NCI-H146 (cell line): ENCODE results near the gene ANAPC16.
"Not testable (repeated sequence)": the region's sequence is repeated elsewhere in the genome, so short reads cannot be mapped to it uniquely, and the experiment has no call there.

Experiments used
- DNase-seq: peaks from one replicate; lab custom pipeline; 2025; lab: John Stamatoyannopoulos, UW

Gene ANAPC16

DNA sequence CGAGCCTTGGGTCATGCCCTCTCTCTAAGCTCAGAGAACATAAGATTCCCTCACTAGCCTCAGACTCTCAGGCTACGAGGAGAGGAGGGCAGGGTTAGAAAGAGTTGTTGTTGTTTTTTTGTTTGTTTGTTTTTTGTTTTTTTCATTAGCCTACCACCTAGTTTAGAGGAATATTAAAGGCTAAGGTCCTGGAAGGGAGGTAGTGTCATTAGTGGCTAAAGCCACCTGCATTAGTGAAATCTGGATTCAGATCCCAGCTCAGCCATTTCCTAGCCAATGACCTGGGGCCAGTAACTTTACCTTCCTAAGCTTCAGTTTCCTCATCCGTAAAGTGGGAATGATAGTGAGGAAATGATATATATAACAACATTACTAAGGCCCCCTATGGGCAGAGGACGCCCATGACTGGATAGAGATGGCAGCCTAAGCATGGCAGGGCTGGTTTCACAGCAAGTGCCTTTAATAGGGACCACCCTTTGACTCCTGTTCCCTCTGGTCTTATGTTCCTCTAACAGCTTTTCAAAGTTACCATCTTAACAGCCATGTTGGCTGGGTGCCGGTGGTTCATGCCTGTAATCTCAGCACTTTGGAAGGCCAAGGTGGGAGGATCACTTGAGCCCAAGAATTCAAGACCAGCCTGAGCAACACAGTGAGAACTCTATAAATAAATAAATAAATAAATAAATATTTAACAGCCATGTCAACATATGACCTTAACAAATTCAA is 63.0 kb downstream of the ANAPC16 start:
- DNase-seq, result no peak

DNA sequence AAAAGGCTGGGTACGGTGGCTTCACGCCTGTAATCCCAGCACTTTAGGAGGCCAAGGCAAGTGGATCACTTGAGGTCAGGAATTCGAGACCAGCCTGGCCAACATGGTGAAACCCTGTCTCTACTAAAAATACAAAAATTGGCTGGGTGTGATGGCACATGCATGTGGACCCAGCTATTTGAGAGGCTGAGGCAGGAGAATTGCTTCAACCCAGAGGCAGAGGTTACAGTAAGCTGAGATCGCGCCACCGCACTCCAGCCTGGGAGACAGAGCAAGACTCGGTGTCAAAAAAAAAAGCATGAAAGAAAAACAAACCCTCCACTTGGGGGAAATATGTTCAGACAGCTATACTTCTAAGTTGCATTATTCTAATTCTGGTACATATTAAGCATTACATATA is 63.8 kb downstream of the ANAPC16 start:
- DNase-seq, result not testable (repeated sequence)

DNA sequence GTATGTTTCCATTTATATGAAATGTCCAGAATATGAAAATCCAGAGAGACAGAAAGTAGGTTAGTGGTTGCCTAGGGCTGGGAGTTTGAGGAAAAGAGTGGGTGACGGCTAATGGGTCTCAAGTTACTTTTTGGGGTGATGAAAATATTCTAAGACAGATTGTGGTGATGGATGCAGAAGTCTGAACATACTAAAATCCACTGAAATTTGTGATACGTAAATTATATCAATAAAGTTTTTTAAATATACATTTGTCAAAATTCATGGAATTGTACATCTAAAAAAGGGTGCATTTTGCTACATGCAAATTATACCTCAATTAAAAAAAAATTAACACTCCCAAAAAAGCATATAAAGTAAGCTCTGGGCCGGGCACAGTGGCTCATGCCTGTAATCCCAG is 67.3 kb downstream of the ANAPC16 start:
- DNase-seq, result no peak
